ENCODE results near the gene MRPS6. TPM values are rescaled to one million over a fixed set of nuclear protein-coding genes. Genes with fewer than 3 reads are reported as not detected.

Gene MRPS6
- 42.9 to 53.5 TPM (median 48.6 TPM) in 5 replicates for total RNA-seq (2022; extraction: Qiagen RNA extraction; ENCODE audit: low read depth)

GRCh38 chr21:34073032-34073748 lies at the start of gene MRPS6, which contains the start of gene SLC5A3:
MRPS6 (plus strand) TSS chr21:34073578; CDS start chr21:34073701, 123 bp downstream.
SLC5A3 (plus strand) TSS chr21:34073578; CDS start chr21:34095199, 21,621 bp downstream.

Other genes starting within 250 kb of the MRPS6 start
- 136 to 155 TPM (median 150 TPM) in 5 replicates for gene ATP5PO, start 157.8 kb upstream of the MRPS6 start, total RNA-seq (2022; extraction: Qiagen RNA extraction; ENCODE audit: low read depth)
- 3.7 to 4.8 TPM (median 4.0 TPM) in 5 replicates for gene SLC5A3, start within 50 bp of the MRPS6 start, total RNA-seq (2022; extraction: Qiagen RNA extraction; ENCODE audit: low read depth)

Measured in A549 treated with CpdA at 1 μM for 4 hours (cell line).